HS-5 (cell line): ENCODE results near the gene BCL2.

Experiments used
- DNase-seq: peaks from one replicate; pipeline ENCODE4 v3.0.0-alpha.2; 2012; ENCODE audit warnings: low read depth

The BCL2 gene

DNA sequence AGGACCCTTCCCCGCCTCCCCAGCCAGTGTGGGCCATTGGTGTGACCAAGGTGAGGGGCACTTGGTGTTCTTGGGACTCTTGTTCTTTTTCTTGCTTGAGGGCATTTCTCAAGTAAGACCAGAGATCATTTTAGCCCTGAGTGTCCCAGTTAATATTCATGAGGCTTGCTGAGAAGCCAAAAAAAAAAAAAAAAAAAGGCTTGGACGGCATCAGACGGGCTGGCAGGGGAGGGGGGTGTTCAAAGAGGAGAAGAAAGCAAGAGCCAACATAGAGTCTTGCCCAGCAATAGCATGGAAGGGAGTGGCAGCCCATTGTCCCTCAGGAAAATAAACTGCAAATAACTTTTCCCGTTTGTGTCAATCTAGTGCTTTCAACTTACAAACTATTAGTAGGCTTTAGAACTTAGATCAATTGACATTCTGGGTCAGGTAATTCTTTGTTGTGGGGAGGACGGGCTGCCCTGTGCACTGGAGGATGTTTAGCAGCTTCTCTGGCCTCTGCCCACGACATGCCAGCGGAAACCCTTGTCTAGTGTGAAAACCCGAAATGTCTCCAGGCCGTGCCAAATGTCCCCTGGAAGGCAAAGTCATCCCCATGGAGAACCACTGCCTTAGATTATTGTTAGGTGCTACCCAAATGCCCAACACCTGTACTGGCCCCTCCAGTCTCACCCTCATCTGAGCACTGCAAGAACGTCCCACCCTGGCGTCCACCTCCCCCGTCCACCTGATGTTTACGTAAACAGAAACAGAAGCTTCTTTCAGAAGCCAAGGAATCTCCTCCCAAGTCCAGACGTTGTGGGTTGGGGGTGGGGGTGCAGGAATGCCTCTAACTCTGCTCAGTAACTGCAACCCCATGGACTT is 163.4 kb downstream of the BCL2 start:
- no peak for DNase-seq

DNA sequence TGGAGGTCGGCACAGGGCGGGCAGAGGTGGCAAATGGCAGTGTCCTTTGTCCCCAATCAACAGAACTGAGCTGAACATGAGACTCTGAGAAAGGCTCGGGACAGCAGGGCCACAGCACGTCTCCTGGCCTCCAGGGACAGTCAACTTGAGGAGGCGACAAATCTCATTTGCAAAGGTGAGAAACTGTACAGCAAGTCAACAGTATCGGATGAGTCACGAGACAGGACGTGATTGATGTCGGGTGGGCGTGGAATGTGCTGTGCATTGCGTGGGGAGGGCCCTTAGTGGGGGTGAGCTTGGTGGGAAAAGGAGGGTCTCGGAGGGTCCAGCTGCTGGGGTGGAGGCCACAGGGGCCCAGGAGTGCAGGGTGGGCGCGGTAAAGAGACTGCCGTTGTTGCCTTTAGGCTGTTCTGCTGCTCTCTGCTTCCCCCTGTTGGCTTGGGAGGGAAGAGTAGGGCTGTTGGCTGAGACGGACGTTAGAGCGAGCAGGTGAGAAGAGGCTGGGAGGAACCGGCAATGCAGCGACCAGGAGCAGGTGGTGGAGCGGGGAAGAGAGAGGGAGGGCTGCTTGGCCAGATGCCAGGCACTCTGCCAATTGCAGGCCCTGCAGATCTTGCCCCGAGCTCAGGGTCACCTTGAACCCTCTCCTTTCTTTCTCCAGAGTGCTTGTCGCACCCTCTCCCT is 164.3 kb downstream of the BCL2 start:
- no peak for DNase-seq

- no peak for DNase-seq
Measured at GRCh38 chr18:63154350-63155152, 165.0 kb downstream of the BCL2 start.

DNA sequence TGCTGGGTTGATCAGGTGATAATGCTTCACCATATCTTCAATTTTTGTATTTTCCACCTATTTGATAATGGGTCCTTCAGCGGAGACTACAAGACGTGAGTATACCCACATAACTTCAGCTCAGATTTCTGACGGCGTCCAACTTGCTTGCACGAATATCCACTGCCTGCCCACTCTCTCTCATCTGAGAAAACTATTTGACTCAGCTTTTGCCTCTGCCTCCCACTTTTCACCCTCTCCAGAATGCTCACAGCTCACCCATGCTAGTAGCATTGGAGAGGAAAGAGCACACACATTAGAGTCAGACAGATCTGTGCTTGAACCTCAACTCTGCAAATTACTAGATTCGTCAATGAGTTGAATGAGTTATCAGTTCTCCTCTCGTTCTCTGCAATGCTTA is 166.8 kb downstream of the BCL2 start:
- DNase-seq = no peak

DNA sequence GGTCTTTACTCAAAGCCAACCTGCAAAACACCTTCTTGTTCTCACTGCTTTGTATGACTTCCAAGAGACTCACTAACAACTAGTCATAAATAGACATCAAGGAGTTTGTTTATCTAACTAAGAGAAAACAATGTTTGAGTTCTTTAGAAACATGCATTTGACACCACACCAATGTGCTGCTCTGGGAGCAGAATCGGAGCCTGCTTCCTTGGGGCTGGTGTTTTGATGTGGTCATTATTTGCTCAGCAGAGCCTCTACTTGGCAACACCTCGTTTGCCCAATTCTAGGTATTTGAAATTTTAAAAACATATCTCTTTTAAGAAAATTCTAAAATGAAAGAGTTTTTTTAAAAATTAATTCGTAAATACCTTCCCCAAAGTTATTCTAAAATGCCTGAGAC is 167.5 kb downstream of the BCL2 start:
- DNase-seq = no peak

- no peak for DNase-seq
Measured at GRCh38 chr18:63151539-63151938, 168.0 kb downstream of the BCL2 start.

DNA sequence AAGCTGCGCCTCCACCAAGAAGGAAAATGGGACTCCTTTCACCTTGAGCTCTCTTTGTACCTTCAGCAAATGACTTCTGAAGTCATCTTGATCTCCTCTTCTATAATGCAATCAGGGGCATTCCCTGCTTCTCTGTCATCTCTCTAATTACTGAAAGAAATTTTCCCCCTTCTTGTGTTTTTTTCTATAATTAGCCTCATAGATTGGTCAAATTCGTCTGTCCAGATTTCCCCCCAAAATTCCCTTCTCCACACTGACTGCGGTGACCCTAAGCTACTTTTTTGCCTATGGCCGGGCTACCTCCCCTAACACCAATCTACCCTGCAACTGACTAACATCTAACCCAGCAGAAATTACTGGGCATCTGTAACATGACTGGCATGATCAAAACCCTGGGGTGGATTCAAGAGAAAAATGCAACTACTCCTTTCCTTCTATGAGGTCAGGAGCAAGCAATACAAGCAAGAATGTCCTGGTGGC is 168.6 kb downstream of the BCL2 start:
- no peak for DNase-seq

DNA sequence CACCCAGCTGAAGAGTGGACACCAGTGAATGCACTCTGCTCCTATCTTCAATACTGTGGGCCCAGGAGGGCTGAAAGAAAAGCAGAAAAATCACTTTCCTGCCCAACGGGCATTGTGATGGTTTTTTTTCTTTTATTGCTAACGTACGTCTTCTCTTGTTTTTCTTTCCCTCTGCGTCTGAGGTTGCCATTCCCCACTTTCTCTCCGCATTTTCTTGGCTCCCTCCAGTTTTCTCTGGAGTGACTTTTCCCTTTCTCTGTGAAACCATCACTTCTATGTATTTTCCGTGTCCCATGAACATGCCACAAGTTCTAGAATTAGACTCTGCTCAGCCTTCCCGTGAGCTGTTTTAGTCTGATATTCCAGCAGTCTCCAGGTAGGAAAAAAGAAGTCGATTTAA is 169.2 kb downstream of the BCL2 start:
- DNase-seq = no peak

- DNase-seq = no peak
Measured at GRCh38 chr18:63149302-63149587, 170.3 kb downstream of the BCL2 start.

GRCh38 chr18:63148449-63149301 is 170.9 kb downstream of the BCL2 start:
- DNase-seq = no peak

- DNase-seq = no peak
Measured at GRCh38 chr18:63147973-63148372, 171.6 kb downstream of the BCL2 start.

DNA sequence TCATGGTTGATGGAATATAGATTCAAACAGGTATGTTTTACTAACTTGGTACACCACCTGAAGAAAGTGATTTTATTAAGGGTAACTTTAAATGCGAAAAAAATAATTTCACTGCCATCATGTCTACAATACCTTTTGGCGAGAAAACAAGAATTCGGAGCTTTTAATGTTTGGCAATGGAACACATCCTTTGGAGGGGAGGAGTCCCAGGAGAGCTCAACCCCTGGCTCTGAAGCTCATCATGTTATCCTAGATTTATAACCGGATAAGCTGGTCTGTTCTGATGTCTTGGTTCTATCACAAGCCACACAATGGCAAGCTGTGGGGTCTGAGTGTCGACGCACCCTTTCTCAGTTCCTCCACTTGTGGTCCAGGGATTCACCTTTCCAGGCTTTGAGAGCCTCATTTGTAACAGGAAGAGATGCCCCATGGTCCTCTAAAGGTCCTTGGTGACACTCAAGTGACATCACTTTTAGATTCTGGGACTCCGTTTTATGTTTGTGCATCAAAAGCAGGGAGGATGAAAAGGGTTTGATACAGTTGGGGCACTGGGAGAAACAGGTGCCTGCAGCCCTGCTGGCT is 172.7 kb downstream of the BCL2 start:
- DNase-seq = no peak

GRCh38 chr18:63145851-63146555 is 173.6 kb downstream of the BCL2 start:
- no peak for DNase-seq

- DNase-seq = no peak
Measured at GRCh38 chr18:63145166-63145850, 174.3 kb downstream of the BCL2 start.

GRCh38 chr18:63144748-63145147 is 174.8 kb downstream of the BCL2 start:
- no peak for DNase-seq

GRCh38 chr18:63143330-63143771 is 176.2 kb downstream of the BCL2 start:
- no peak for DNase-seq

DNA sequence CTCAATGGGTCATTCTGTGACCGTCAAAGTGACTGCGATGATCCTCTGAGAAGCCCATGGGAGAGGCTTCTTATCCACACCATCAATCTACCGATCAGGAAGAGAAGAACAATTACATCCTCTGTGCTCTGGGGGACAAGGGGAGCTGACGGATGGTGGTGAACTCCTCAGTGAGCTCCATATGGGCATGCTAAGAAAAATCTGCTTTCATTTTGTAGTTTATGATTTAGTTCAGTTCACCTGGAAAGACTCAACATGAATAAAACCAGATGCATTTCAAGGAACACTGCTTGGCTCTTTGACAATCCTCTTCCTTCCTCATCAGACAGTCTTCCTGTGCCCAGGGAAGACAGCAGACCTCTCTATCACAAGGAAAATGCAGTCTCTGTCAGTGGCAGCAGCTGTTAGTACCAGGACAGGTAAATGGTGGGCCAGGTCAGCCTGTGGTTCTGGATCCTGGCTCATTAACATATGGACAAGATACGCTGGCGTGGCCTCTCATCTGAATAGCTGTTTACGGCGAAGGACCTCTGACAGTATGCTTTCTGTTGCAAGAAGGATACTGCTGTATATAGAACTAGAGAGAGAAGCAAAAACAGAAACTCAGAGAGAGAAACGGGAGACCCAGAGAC is 176.9 kb downstream of the BCL2 start:
- no peak for DNase-seq

GRCh38 chr18:63141778-63142176 is 177.8 kb downstream of the BCL2 start:
- DNase-seq = no peak

GRCh38 chr18:63140997-63141777 is 178.4 kb downstream of the BCL2 start:
- no peak for DNase-seq
